Measurements from ENCODE around the gene ENDOV.
"Not testable (repeated sequence)": the region's sequence is repeated elsewhere in the genome, so short reads cannot be mapped to it uniquely, and the experiment has no call there.

ENDOV gene

DNA sequence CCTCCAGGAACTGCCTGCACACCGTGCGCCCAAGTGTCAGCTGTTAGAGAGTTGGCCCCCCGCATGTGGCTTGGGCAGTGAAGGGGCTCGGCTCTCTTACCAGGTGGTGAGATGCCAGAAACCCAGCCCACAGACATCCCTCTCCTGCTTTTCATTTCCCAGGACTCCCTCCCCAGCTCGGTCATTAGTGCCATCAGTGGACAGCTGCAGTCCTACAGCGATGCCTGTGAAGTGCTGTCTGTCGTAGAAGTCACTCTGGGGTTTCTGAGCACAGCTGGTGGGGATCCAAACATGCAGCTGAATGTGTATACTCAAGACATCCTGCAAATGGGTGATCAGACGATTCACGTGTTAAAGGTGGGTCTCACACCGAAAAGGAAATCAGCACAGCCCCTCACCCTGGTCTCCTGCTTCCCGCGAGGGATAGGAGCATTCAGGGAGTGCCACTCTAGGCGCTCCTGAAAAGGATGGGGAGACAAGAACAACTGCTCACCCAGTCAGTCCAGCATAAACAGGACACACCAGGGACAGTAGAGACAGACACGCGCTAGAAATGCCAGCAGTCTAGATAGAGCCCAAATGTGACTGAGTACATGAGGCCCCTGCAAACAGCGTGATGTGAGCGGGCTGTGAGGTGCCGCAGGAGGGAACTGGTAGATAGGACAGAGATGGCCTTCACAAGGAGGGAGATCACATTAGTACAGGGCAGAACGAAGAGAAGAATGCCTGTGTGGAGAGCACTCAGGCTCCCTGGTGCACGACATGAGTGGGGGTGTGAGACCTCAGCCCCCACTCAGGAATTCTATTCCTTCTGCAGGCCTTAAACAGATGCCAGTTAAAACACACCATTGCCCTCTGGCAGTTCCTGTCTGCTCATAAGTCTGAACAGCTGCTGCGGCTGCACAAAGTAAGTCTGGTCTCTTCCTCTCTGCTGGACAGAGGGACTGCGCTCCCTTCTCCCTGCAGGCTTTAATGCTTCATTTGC is 25.7 kb upstream of the ENDOV start:
- no peak for DNase-seq

DNA sequence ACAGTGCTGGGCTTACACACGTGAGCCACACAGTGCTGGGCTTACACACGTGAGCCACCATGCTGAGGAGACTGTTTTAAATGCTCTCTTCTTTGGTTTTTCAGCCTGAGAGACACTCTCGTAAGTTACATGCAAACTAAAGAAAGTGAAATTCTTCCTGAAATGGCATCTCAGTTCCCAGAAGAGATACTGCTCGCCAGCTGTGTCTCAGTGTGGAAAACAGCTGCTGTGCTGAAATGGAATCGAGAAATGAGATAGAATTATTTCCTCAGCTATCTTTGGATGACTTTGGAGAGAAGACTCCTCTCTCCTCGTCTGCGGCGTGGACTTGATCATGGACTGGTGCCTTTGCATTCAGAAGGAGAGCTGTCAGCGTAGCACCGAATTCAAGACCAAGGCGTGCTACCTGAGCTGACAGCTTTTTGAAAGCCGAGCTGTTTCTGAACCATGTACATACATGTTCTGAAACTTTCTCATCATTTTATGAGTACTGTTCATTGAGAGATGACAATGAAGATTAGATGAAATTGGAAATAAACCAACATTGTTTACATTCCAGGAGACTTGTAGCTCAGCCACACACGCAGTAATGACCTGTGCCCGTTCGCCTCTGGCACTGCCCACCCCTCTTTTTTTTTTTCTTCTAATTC is 21.6 kb upstream of the ENDOV start:
- no peak for DNase-seq

DNA sequence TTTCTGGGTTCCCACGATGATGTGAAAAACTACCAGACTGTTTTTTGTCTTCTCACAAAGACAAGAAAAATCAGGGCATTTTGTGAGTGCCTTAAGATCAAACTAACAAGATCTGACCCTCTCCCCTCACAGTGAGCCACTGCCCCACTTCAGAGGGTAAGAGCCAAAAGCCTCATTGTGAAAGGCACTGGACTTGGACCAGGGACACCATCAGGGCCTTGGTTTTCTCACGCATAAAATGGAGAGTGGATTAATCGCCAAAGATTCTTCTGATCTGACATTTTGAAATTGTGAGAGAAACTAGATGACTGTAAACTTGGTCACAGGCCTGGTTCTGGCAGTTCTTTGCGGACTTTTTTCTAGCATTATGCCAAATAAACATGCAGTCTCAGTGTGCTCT is 21.0 kb upstream of the ENDOV start:
- no peak for DNase-seq

DNA sequence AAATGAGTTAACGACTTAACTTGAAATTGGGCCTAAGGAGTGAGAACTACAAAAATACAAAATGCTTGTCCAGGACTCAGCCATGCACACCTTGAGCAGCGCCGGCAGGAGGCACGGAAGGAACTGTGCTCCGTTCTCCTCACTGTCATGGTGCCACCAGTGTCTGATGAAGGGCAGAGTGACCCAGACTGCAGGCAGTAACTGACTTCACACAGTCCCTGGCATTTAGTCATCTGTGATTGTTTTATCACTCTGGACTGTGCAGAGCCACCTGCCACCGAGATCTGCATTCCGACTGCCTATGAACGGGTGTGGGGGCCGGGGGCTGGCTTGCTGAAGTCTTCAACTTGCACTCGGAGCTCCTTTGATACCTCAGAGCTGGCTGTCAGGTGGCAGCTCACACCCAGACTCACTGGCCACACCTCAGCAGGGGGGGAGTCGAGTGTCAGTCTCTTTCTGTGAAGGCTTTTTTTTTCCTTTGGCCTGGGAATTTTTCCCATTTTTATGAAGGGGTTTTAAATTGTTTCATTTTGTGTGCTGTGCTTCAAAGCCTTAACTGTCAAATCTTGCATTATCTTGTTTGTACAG is 20.2 kb upstream of the ENDOV start:
- peak in 1 of 2 experiments; percentile 60 for DNase-seq

DNA sequence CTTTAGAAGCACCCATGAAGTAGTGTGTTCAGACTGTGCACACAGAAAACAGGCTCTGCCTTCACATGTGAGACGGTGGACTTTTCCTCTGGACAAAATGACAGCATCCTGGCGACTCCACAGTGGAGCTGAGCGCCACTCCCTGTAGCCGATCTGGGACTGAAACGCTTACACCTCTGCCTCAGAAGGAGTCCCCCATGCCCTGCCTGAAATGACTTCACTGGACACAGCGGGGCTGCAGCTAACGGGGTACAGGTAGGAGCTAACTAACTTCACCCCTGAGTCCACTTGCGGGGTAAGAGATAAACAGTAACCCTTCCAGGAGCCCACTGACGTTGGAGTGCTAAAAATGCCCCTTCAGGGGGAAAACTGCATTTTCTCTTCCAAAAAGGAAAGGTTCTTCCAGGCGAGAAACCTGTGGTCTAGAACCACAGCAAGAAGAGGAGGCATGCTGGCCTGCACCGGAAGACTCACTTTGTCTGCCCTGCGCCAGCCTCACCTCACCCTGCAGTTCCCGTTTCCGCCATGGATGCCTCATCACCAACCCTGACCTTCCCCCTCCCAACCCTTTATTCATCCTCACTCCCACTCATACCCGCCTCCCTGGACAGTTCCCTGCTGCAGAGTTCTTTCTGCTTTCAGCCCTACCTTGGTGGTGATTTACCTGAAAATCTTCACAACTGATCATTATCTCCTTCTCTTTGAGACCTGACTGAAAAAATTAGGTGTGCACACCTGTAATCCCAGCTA is 19.4 kb upstream of the ENDOV start:
- DNase-seq: peak; percentile 58 to 75

DNA sequence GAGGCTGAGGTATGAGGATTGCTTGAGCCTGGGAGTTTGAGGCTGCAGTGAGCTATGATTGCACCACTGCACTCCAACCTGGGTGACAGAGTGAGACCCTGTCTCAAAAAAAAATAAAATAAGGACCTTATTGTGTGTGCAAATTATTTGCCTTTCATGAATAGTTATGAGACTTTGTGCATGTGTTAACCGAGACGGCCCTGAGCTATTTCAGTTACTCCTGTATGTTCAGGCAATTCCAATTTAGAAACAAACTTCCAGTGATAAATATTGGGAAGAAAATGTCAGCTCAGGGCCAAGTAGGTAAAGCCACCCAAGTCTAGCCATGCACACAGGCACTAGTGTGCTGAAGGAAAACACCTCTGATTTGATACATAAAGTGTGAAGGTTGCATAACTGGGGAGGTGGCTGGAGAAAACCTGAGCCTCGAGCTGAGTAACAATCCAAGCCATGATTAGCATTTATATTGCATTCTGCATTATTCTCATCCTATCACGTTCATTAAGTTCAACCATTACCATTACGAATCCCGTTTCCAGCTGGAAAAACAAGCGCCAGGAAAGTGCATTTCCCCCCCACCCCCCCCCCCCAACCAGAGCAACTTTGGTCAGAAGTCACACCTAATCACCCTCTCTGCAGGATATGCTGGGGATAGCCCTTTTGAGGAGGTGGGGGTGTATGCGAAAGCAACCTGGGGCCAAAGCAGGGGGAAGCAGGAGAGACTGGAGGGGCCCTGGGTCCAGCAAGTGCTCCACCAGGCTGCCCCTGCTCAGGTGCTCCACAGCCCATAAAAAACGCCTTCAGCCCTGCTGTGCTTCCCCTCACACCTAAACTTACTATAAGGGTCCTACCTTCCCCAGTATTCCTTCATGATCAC is 18.6 kb upstream of the ENDOV start:
- DNase-seq: peak; percentile 78 to 80

DNA sequence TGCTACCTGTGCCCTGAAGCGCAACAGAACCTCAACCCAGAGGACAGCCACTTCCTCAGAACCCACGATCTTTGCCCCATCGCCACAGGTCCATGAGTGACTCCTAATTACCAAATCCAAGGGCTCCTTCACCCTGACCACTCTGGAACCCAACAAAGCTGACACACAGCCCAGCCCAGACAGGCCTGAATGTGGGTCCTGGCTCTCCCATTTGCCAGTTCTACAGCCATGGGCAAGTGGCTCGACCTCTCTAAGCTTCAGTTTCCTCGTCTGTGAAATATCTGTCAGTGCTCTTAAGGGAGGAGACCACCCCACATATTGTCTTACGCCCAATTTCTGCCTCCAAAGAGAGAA is 18.0 kb upstream of the ENDOV start:
- DNase-seq: no peak

DNA sequence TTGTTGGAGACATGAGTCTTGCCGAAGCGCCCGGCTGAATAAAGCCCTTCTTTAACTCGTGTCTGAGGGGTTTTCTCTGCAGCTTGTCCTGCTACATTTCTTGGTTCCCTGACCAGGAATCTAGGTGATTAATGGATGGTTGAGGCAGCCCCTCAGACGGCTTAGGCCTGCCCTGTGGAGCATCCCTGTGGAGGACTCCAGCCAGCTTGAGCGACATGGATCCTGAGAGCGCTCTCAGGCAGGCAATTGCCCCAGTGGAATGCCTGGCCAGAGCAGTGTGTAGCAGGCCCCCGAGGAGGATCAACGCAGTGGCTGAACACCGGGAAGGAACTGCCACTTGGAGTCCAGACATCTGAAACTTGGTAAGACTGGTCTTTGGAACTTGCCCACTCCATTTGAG is 17.3 kb upstream of the ENDOV start:
- DNase-seq: no peak

DNA sequence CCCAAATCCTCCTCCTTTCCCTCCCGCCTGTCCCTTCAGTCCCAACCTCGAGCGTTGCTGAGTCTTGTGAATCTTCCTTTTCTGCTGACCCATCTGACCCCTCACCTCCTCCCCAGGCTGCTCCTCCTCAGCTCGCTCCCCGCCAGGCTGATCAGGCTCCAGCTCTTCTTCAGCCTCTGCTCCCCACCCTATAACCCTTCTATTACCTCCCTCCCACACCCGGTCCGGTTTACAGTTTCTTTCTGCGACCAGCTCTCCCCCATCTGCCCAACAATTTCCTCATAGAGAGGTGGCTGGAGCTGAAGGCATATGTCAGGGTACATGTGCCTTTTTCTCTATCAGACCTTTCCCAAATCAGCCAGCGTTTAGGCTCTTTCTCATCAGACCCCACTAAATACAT is 13.9 kb upstream of the ENDOV start:
- not testable (repeated sequence) for DNase-seq

DNA sequence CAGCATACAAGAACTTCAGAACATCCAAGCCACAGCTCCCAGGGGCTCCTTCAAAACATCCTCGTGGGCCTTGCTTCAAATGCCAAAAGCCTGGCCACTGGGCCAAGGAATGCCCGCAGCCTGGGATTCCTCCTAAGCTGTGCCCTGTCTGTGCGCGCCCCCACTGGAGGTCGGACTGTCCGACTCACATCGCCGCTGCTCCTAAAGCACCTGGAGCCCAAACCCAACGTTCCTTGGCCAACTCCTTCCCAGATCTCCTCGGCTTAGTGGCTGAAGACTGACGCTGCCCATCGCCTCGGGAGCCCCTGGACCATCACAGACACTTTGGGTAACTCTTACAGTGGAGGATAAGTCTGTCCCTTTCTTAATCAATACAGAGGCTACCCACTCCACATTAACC is 12.9 kb upstream of the ENDOV start:
- not testable (repeated sequence) for DNase-seq

DNA sequence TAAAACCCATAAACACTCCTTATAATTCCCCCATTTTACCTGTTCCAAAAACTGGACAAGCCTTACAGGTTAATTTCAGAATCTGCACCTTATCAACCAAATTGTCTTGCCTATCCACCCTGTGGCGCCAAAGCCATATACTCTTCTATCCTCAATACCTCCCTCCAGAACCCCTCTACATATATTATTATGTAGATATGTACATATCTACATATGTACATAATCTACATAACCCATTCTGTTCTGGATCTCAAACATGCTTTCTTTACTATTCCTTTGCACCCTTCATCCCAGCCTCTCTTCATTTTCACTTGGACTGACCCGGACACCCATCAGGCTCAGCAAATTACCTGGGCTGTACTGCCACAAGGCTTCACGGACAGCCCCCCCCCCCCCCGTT is 12.0 kb upstream of the ENDOV start:
- no peak for DNase-seq

DNA sequence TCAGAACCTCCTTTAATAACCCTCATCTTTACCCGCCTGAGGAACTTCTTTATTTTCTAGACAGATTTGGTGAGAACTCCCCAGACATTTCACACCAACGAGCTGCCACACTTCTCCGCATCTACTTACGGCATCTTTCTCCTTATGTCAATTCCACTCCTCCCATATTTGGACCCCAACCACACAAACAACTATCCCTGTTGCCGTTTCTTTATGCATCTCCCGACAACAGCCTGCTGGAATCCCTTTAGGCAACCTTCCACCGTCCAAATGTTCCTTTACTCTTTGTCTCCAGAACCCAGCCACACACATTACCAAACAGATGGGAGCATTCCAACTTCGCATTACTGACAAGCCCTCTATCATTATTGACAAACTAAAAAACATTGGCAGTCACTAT is 8.8 kb upstream of the ENDOV start:
- no peak for DNase-seq

DNA sequence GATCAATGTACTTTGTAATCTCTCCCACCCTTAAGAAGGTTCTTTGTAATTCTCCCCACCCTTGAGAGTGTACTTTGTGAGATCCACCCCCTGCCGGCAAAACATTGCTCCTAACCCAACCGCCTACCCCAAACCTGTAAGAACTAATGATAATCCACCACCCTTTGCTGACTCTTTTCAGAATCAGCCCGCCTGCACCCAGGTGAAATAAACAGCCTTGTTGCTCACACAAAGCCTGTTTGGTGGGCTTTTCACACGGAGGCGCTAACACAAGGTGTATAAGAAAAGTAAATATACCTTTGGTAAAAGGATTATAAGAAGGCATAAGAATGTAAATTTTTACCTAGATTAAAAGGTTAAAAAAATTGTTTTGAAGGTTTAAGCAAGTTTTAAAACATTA is 7.0 kb upstream of the ENDOV start:
- DNase-seq: not testable (repeated sequence)

DNA sequence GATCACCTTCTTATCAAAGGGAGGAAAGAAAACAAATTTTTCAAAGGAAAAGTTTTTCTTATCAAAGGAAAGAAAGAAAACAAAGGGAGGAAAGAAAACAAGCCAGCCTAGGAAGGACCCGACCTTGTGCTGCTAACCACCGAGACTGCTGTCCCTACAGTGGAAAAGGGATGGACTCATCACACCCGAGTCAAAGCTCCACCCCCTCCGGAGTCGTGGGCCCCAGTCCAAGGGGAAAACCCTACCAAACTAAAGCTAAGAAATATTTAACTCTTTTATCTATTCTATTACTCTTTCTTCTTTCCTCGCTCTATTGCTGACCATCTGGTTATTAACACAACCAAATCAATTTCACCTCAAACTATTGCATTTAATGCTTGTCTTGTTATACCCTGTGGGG is 6.1 kb upstream of the ENDOV start:
- no peak for DNase-seq

DNA sequence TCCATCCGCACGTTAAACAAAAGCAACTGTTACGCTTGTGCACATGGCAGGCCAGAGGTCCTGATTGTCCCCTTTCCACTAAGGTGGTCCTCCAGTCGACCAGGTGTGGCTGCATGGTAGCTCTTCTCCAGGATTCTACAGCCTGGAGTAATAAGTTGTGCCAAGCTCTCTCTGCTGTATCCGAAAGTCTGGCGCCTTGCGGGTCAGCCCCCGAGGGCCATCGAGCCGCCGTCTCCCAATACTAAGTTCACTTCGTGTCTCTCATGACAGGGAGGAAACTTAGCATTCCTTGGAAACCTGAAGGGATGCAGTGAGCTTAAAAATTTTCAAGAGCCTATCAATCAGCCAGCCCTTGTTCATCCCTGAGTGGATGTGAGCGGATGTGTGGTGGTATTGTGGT is 5.3 kb upstream of the ENDOV start:
- DNase-seq: no peak

DNA sequence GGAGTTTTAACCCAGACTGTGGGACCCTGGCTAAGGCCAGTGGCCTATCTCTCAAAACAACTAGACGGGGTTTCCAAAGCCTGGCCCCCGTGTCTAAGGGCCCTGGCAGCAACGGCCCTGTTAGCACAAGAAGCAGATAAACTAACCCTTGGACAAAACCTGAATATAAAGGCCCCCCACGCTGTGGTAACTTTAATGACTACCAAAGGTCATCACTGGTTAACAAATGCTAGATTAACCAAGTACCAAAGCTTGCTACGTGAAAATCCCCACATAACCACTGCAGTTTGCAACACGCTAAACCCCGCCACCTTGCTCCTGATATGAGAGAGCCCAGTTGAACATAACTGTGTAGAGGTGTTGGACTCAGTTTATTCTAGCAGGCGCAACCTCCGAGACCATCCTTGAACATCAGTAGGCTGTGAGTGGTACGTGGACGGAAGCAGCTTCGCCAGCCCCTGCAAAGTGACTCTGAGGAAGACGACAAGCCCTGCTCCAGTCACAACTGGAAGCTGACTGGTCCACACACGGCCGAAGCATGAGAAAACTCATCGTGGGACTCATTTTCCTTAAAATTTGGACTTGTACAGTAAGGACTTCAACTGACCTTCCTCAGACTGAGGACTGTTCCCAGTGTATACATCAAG is 4.4 kb upstream of the ENDOV start:
- not testable (repeated sequence) for DNase-seq

DNA sequence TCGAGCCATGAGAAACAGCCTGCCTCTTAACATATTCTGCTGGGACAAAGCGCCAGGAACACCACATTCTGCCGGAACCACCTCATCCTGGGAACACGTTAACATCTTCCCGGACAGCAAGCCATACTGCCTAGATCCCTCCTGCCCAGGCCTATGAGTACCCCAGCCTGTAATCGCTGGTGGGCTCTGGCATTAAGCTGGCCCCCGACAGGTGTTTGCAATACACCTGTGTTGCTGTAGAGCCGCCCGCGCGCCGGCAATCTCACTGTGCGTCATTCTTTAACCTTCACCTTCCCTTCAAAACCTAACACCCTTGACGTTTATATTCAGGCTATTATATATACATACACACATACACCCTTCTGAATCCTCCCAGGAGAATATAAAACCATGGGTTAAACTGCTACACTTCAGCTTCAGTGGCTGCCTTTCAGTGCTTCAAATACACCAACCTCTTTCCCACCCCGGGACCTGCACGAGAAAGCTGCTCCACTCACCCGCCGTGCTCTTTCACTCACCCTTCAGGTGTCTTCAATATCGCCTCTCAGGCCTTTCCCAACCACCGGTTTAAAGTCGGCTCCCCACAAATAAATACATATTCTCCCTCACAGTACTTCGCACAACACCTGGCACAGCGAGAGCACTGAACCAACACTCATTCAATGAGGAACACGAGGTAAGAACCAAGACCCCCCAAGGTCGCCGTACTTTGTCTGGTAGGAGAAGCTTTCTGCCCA is 1.0 kb upstream of the ENDOV start:
- DNase-seq: peak; percentile 52

DNA sequence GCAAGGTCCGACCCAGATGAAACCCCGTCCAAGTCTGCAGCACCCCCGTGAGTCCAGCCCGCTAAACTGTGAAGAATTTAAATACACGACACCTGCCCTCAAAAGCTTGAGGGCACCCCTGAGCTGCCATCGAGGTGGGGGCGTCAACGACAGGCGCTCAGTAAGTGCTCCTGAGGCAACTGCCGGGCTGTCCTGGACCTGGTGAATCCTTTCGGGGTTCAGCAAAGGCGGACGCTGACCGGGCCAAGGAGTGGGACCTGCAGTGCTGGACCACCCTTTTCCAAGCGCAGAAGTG is 512 bp upstream of the ENDOV start:
- peak in 1 of 2 experiments; percentile 49 for DNase-seq

DNA sequence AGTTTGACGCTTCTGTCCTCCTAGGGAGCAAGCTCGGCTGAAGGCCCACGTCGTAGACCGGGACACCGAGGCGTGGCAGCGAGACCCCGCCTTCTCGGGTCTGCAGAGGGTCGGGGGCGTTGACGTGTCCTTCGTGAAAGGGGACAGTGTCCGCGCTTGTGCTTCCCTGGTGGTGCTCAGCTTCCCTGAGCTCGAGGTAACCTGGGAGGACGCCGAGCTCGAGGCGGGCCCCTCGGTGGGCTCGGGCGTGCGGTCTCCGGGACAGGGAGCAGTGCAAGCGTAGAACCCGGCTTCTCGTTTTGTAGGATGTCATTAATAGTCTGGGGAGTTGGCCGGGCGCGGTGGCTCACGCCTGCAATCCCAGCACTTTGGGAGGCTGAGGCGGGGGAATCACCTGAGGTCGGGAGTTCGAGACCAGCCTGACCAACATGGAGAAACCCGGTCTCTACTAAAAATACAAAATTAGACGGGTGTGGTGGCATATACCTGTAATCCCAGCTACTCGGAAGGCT is 715 bp downstream of the ENDOV start:
- DNase-seq: no peak

DNA sequence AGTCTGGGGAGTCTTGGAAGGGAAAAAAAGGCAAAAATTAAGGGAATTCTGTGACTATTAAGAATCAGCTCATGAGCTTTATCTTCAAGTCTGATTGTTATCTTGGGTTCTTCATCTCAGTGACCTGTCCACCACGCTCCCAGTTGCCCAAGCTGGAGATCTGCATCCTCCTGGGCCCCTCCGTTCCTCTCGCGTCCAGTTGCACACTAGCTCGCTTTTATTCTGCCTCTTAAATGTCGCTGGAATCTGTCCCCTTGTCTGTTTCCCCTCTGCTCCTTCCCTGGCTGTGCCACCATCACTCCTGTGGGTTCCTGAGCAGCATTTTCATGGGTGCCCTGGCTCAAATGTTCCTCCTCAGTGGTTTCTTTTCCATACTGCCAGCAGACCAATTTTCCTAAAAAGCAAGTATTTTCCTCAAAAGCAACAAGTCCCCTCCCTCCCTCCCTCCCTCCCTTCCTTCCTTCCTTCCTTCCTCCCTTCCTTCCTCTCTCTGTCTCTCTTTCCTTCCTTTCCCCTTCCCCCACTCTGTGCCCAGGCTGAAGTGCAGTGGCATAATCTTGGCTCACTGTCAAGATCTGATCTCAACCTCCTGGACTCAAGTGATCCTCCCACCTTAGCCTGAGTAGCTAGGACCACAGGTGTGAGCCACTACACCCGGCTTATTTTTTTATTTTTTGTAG is 1.4 kb downstream of the ENDOV start:
- DNase-seq: no peak

All from NCI-H526 (cell line).